Retinal pigment epithelial cell (primary cell): Measurements from ENCODE around the gene UNC13B.

Experiments
- DNase-seq: peaks from one replicate; pipeline ENCODE4 v3.0.0-alpha.2; 2010; ENCODE audit warnings: low read depth
- H3K4me3 ChIP-seq: 2 replicates; pipeline ENCODE4 v1.5.1; 2011; ENCODE audit warnings: mild to moderate bottlenecking, low read length, control low read depth, moderate library complexity
- CTCF ChIP-seq: conservative IDR thresholded peaks from 2 replicates; pipeline ENCODE4 v1.5.1; 2011; ENCODE audit warnings: low read depth, low read length, control low read depth, inconsistent platforms

The UNC13B gene

GRCh38 chr9:35453786-35454185, 292.0 kb downstream of the UNC13B start:
- no peak for TF ChIP-seq CTCF
- no peak overlapping the region for H3K4me3 ChIP-seq
- no peak for DNase-seq
